SKM-1 treated with dmso at 0.1 percent for 144 hours (cell line): ENCODE data around the gene CCDC93.
"Not testable (repeated sequence)": the region's sequence is repeated elsewhere in the genome, so short reads cannot be mapped to it uniquely, and the experiment has no call there.

Experiments
- DNase-seq: peaks from one replicate; lab custom pipeline; 2025; ENCODE audit not compliant: unreplicated experiment; lab: John Stamatoyannopoulos, UW

Gene CCDC93

DNA sequence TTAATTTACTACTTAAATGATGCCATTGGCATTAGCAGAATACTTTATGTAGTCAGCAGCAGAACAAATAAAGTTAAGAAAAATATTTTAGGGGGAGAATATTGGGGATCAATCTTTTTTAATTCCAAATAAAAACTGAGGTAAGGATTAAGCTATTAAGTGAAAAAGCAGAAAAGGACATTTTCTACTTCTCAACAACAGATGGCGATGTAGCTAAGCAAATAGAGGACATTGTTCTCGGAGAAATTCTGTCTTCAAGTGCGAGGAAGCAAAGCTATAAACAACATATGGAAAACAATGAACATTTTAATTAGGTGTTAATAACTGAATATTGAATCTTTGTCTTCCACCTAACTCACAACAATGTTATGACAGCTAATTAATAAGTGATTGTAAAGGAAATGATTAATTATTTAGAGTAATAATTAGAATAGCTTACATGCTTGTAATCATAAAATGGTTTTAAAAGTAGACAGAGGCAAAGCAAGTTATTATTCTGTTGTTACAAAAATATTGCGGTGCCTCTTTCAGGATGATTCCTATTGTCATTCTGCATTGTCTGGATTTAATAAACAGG is 32.9 kb upstream of the CCDC93 start:
- DNase-seq = peak; percentile 71

DNA sequence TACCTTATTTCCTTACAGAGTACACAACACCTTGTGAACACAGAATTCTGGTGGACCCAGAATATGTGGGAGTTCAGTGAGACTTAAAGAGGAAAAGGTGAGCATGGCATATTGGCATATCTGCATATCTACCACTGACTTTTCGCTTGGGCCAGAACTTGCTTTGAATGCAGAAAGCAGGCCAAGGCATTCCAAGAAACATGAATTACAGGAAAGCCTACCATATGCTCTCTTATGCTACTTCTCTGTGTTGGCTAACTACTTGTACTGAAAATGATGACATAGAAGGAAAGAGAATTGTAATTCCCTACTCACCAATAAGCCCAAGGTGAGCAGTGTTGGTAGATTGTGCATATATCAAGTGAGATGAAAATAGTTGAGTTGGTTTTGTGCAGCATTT is 31.4 kb upstream of the CCDC93 start:
- no peak for DNase-seq

DNA sequence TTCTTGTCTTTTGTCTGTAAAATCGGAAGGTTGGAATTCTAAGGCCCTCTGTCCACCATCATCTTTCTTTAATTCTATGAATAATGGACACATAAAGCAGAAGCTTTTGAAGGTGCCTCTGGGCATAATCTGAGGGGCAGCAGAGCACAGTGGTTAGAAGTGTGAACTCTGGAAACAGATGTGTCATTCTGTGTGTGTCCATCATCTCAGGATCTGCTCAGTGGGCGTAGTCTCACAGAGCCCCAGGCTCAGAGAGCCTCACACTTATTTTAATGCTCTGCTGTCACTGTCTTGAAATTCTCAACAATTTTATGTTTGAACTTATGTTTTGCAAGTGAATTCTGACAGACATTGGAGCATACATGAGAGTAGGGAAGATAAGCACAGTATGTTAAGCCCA is 31.0 kb upstream of the CCDC93 start:
- no peak for DNase-seq

DNA sequence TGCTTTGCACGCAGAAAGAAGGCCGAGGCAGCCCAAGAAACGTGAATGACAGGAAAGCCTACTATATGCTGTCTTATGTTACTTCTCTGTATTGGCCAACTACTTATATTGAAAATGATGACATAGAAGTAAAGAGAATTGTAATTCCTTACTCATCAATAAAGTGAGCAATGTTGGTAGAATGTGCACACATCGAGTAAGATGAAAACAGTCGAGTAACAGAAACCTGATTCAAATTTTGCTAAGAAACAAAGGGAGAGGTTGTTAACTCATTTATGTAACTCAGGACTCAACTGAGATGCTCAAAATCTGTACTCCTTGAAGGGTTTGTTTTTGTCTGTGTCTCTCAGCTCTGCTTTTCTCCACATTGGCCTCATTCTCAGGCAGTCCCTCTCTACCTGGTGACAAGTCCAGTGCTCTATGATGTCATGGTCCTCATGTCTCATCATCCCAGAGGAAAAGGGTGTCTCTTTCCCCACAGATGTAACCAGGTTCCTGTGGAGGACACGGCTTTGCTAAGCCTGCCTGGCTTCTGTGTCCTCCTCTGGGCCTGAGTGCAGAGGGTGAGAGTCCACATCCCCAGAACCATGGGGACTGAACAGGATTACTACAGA is 30.3 kb upstream of the CCDC93 start:
- DNase-seq = no peak

DNA sequence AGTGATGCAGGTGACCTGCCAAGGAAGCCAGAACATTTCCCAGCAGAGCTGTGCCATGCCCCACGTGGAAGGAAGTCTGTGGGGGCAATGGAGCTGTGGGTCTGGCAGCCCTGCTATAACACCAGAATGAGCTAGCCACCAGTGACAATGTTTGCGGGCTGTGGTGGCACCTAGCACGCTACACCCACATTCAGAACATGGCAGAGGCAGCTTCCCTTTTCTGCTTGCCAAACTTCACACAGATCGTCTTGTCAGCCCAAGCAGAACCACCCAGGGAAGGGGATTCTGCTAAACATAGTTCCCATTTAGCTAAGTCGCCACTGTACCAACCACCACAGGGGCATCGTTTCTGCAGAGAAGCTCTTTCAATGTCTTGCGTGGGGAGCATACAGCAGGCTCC is 27.0 kb upstream of the CCDC93 start:
- no peak for DNase-seq

DNA sequence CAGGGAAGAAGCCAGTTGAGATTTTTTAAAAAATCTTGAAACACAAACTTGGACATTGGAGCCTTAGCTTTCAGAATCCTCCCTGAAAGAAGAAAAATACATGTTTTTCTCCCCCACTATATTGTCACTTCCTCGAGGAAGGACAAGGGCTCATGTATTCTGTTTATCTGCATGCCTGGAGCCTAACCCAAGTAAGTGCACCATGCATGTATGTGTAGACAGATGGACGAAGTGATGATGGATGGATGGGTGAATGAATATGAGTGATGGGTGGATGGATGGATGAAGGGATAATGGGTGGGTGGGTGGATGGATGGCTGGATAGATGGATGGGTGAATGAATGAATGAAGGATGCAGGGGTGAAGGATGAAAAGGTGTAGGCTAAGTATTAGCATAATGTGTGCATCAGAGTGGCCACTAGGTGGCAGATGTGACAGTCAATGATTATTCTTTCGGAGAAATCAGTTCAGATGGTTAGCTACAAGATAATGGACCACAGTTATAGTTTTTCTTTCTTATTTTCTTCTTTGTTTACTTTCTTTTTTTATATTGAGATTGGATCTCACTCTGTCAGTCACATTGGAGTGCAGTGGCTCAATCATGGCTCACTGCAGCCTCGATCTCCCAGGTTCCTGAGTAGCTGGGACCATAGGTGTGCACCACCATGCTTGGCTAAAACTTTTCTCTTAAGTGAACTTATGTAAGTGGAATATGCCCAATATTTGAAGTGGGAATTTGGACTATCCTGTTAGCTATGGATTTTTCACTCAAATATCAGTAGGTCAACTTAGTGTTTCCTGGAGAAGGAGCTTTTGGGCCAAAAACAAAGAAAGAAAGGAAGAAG is 18.5 kb upstream of the CCDC93 start:
- DNase-seq = peak; percentile 32

DNA sequence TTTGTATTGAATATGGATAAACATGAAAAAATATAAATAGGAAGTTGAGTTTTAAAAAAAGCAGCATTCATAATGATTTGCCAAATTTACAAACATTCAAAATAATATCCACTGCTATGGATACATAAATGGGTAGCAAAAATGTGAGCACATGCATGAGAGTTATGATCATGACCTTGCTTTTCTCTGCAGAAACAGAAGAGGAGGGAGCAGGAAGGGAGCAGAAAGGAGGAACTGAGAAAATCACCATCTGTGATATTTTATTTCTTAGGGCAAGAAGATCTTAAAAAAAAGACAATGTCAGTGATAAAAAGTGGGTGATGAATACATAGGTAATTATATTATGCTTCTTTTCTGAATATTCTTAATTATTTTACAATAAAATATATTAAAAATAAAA is 17.7 kb upstream of the CCDC93 start:
- no peak for DNase-seq

DNA sequence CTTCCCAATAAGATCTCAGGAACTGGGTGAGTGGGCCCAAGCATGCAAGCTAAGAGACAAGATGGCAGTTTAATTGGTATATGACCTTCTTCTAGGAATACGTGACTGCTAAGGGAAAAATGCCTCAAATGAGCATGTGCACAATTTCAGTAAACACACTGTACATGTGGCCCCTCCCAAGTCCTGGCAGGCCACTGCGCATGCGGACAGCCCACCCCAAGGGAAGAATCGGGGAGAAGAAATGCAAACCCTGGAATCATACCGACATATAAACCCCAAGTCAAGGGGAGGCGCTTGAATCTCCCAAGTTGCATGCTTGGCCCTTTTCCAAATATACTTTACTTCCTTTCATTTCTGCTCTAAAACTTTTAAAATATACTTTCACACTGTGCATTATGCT is 15.2 kb upstream of the CCDC93 start:
- no peak for DNase-seq

DNA sequence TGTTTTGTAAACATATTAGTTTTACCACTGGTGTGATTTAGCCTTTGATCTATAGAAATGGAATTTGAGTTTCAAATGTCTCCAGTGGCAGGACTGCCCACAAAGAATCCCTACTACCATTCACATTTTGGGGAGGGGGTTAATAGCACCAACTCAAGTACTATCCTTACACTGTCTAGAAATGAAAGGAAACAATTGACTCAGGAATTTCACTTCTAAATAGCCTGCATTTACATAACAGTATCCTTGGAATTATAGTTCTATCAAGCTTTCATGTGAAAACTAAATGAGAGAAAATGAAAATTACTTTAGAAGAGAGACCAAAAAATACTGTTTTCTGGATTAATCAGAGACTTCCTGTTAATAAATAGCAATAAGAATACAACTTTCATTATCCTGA is 7.5 kb upstream of the CCDC93 start:
- no peak for DNase-seq

DNA sequence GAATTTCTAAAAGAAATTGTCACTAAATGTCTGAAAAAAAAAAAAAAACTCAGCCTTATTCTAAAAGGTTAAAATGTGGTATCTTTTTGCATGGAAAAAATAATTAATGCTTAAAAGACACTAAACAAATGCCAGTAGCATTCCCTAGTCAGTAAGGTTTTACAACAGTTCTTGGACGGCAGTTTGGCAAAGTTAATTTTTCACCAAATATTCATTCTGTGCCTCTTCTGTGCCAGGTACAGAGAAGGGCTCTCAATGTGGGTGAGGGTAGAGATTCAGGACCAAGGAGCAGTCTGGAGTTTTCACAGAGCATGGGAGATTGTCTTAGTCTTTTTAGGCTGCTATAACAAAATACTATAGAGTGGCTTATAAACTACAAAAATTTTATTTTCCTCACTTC is 6.0 kb upstream of the CCDC93 start:
- DNase-seq = no peak

DNA sequence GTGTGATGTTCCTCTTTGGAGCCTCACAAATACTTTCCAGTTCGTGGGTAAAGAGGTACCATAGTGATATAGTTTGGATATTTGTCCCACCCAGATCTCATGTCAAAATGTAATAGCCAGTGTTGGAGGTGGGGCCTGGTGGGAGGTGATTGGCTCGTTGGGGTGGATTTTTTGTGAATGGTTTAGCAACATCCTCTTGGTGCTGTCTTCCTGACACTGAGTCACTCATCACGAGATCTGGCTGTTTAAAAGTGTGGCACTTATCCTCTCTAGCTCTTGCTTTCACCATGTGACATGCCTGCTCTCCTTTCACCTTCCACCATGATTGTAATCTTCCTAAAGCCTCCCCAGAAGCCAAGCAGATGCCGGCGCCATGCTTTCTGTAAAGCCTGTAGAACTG is 3.0 kb upstream of the CCDC93 start:
- no peak for DNase-seq

DNA sequence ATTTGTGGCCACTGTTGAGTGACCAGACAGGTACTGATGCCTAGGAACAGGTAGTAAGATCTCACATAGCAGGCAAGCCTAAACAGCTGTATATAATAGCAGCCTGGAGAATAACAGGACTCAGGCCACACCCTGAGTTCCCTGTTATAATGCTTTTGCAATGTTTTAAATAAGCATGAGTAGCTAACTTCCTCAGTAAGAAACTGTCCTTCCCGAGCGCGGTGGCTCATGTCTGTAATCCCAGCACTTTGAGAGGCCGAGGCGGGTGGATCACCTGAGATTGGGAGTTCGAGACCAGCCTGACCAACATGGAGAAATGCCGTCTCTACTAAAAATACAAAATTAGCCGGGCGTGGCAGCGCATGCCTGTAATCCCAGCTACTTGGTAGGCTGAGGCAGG is 1.9 kb upstream of the CCDC93 start:
- not testable (repeated sequence) for DNase-seq

DNA sequence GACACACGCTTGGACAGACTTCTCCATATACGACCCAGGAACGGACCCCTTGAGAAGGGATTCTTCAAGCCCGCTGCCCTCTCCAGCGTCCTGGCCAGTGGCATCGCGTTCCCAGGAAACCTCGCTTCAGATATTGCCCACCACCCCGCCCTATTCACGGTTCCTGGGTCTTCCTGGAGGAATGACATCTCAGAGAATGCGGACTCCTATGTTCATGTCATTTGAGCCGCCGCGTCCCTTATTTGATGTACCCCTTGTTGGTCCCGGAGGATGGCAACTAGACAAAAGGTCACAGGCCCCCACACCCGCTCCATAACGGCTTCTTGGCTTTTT is 588 bp upstream of the CCDC93 start:
- DNase-seq = no peak

DNA sequence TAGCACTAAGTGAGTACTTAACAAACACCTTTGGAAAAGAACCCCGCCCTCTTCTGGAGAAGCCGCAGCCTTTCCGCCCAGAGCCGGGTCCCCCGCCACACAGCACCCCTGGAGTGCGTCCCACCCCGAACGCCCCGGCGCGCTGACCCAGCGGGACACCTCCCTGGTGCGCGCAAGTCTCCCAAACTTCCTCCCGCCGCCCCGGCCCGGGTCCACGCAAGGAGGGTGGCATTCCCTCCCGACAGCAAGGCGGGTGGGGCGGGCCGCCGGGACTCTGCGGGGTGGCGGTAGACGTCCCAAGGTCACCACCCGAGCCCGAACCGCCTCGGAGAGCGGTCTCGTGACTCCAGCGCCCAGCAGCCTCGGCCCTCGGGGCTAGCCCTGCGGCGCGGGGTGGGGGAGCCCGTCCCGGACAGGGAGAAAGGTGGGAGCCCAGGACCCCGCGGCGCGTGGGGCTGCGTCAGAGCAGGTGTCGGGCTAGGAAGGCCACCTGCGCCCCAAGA is 598 bp downstream of the CCDC93 start:
- no peak for DNase-seq

DNA sequence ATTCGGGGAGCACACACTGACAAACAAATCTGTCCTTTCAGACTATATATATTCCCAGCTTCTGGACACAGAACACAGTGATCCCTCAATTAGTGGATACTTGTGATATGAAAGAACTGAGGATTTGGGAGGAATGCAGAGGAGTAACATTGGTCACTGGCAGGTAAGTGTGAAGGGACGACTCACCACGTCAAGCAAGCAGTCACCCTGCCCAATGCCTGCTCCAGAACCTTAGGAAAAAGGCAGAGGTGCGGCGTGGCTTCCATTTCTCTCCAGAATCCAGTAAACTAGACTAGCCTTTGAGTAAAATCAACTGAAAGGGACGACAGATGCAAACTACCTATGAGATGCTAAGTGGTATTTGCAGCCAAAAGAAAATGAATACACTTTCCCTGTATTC is 1.1 kb downstream of the CCDC93 start:
- no peak for DNase-seq

DNA sequence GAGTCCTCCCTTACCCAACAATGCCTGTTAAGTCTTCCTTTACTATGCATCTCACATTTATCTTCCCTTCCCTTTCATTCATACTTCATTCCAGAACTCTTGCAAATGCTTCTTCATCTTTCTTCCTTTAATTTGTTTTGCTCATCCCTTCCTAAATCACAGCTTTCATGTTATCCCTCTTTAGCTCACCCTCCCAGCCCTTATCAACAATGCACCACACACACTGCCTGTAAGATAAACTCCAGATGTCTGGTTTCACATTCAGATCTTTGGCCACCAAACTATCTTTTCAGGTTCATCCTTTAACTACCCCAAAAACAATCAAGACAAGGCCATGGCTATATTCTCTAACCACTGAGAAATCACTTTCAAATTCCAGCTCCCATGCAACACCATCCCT is 3.4 kb downstream of the CCDC93 start:
- DNase-seq = no peak

DNA sequence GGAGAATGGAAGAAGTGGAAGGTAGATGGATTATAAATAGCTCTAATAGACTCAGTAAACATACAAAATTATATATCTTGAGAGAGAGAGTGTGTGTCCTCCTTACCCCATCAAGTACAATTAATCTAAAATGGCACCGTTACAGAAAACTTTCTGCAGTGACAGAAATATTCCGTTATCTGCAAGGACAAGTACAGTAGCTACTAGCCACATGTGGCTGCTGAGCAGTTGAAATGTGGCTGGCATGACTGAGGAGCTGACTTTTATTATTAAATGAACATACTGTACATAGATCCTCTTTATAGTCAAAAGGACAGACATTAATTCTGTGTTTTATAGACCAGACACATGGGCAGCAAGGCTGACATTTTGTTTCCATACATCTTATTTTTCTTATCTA is 7.0 kb downstream of the CCDC93 start:
- no peak for DNase-seq

DNA sequence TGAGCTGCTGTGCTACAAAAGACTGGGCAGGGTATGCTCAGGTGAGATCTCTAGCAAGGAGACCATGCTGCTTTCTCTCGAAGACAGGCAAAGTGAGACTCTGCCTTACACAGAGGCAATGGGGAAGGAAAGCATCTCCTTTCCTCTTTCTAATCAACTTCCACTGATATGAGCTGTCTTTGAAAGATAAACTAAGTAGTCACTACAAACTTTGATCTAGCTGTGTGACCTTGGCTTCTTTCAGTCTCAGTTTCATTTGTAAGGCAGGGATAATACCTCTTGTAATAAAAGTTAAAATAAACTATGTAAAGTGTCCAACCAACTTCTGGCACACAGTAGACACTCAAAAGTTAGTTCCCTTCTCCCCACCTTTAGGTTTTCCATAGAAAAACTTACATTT is 7.5 kb downstream of the CCDC93 start:
- DNase-seq = no peak

DNA sequence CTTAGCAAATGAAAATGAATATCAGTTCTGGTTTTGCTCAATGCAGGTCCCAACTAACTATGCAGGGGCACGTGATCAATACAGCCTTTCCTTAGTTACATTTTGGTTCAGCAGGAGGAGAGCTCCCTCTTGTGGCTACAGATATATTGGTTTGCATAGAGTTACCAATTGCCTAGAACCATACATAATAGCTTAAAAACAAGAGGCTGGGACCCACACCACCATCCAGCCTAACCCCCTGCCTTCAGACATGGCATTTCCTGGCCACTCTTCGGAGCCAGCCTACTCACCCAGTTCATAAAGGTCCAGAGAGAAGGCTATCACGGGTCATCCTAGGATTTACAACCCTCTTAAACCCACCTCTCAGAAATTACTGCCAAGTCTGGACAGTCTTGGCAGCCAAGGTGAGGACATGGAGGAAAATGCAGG is 10.5 kb downstream of the CCDC93 start:
- DNase-seq = peak; percentile 77

DNA sequence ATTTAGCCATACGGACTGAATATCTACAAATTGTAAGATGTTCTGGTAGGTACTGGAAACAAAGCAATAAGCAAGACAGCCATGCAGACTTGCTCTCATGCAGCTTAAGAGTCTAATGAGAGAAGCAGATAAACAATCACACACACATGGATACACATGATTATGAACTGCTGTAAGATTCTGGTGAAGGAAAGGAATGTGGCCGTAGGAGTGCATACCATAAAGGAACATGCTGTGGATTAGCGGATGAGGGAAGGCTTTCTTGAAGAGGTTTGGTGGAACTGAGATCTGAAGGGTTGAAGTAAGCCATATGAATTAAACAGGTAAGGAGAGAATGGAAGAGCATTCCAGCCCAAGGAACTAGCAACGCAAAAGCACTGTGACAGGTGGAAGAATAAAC is 13.8 kb downstream of the CCDC93 start:
- no peak for DNase-seq

DNA sequence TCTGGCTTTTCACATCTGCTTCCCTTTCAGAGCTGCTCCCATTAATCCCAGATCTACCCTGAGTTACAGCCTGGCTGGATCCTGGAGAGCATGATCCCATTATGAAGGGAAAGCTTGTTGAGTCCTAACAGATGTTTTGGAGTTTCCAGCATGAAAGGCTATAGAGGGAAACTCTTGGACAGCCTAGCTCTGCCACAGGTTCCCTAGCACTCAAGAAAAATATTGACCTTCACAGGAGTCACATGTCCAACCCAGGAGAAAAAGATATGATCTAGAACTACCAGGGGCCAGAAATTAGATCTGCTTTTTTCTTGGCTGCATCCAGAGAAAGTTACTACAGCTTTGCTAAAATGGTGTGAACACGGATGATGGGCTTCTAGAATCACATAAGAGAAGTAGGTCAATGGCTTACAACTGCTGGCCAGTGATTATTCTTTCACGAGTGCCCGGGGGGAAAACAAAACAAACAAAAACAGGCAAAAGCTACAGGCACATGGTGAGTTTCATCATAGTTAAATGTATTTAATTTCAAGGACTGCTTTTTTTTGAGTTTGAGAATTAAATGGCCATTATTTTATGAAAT is 15.9 kb downstream of the CCDC93 start:
- no peak for DNase-seq

DNA sequence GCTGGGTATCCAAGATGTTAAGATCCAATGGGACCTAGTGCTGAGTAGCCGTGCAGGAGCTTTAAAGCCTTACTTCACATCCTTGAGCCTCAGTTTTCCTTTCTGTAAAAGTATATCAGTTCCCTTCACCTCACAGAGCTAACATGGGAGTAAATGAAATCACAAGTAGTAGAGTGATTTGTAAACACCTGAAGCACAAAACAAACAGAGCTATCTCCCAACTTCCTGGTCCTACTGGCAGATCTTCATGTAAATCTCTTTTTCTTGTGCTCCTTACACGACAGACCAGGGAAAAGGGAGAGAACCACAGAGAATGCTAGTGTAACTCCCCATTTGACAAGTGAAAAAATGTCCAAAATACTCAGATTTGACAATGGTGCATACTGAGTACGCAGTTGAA is 17.3 kb downstream of the CCDC93 start:
- DNase-seq = no peak
